HG02763 (cell line): ENCODE results near the gene KCP.
"Not testable (repeated sequence)": the region's sequence is repeated elsewhere in the genome, so short reads cannot be mapped to it uniquely, and the experiment has no call there.

Experiments used
- ATAC-seq: cut with Tn5 transposase; IDR thresholded peaks from one replicate; pipeline ENCODE4 v1.9.1; 2021; ENCODE audit warnings: mild to moderate bottlenecking, moderate library complexity; ENCODE audit not compliant: unreplicated experiment

Gene KCP

GRCh38 chr7:128910569-128910945 lies at the start of gene KCP:
Gene KCP, minus strand, starts transcription at chr7:128910709. Its CDS starts 33 bp downstream, at chr7:128910676.
- ATAC-seq = no peak

GRCh38 chr7:128959296-128959695 lies 48.8 kb upstream of the KCP start:
- ATAC-seq = no peak

GRCh38 chr7:128955981-128956380 lies 45.5 kb upstream of the KCP start:
- ATAC-seq = no peak

- peak; percentile 59 for ATAC-seq
Measured at GRCh38 chr7:128954830-128955802, 44.6 kb upstream of the KCP start.

- no peak for ATAC-seq
Measured at GRCh38 chr7:128954150-128954549, 43.6 kb upstream of the KCP start.

- no peak for ATAC-seq
Measured at GRCh38 chr7:128951296-128951695, 40.8 kb upstream of the KCP start.

GRCh38 chr7:128948976-128949760 lies 38.7 kb upstream of the KCP start:
- no peak for ATAC-seq

GRCh38 chr7:128948312-128948973 lies 37.9 kb upstream of the KCP start:
- ATAC-seq = no peak

- no peak for ATAC-seq
Measured at GRCh38 chr7:128947854-128948253, 37.3 kb upstream of the KCP start.

- no peak for ATAC-seq
Measured at GRCh38 chr7:128946936-128947830, 36.7 kb upstream of the KCP start.

GRCh38 chr7:128945668-128946366 lies 35.3 kb upstream of the KCP start:
- no peak for ATAC-seq

GRCh38 chr7:128944487-128945236 lies 34.2 kb upstream of the KCP start:
- no peak for ATAC-seq

GRCh38 chr7:128943251-128943650 lies 32.7 kb upstream of the KCP start:
- not testable (repeated sequence) for ATAC-seq

- ATAC-seq = no peak
Measured at GRCh38 chr7:128941946-128942526, 31.5 kb upstream of the KCP start.

- ATAC-seq = no peak
Measured at GRCh38 chr7:128941323-128941890, 30.9 kb upstream of the KCP start.

GRCh38 chr7:128940494-128941322 lies 30.2 kb upstream of the KCP start:
- peak; percentile 46 for ATAC-seq

GRCh38 chr7:128939861-128940410 lies 29.4 kb upstream of the KCP start:
- no peak for ATAC-seq
